ENCODE results near the gene SLAMF9.

Gene SLAMF9

DNA sequence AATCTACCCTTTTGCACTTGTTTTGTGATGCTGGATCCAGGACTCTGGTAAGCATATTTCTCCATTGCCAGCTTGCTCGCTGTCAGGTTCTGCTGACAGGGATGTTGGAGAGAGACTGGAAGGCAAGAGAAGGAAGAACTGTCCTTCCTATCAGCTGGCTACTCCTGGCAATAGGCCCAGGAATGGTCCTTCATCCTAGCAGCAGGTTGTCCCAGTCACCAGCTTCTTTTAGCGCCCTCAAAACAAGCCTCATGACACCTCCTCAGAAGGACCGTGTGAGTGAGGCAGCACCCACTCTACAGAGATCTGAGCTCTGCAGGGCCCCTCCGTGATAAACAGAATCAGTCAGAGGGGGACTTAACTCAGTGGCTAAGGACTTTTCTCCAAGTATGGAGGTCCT, 33.1 kb upstream of the SLAMF9 start:
- Histone ChIP-seq H3K9me3 (ENCODE audit: control insufficient read depth in 2 of 2, low read length in 2 of 2) (no peaks in the 10 kb centered on the region), H3K4me1 (ENCODE audit: control insufficient read depth, insufficient read depth, low read length) (no peaks in the 10 kb centered on the region), H3K4me3 (ENCODE audit: low read length in 2 of 2) (no peak overlapping the region), H3K36me3 (ENCODE audit: control insufficient read depth in 2 of 2, insufficient read depth in 2 of 2, low read length in 2 of 2) (no peaks in the 10 kb centered on the region), H3K9ac (ENCODE audit: low read length in 2 of 2) (no peak overlapping the region), H3K27me3 (ENCODE audit: control insufficient read depth in 1 of 2, insufficient read depth in 2 of 2, low read length in 2 of 2) (peaks cover 3 to 5% of the 10 kb centered on the region in 2 donors), H3K27ac (ENCODE audit: low read length) (no peak overlapping the region)

GRCh38 chr1:159986531-159986930, 32.5 kb upstream of the SLAMF9 start:
- H3K27ac ChIP-seq (ENCODE audit: low read length): no peak overlapping the region
- H3K4me3 ChIP-seq (ENCODE audit: low read length in 2 of 2): no peak overlapping the region
- H3K36me3 ChIP-seq (ENCODE audit: control insufficient read depth in 2 of 2, insufficient read depth in 2 of 2, low read length in 2 of 2): no peaks in the 10 kb centered on the region
- H3K27me3 ChIP-seq (ENCODE audit: control insufficient read depth in 1 of 2, insufficient read depth in 2 of 2, low read length in 2 of 2): peaks cover 3 to 5% of the 10 kb centered on the region in 2 donors
- no peaks in the 10 kb centered on the region for H3K9me3 ChIP-seq (ENCODE audit: control insufficient read depth in 2 of 2, low read length in 2 of 2)
- no peaks in the 10 kb centered on the region for H3K4me1 ChIP-seq (ENCODE audit: control insufficient read depth, insufficient read depth, low read length)
- H3K9ac ChIP-seq (ENCODE audit: low read length in 2 of 2): no peak overlapping the region

DNA sequence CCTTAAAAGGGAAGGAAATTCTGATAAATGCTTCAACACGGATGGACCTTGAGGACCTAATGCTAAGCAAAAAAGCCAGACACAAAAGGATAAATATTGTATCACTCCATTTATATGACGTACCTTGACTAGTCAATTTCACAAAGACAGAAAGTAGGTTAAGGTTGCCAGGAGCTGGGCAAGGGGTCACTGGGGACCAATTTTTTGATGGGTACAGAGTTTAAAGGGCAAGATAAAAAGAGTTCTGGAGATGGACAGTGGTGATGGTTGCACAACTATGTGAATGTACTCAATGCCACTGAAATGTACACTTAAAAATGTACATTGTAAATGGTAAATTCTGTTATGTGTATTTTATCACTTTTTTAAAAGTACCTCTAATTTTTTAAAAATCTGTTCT, 32.1 kb upstream of the SLAMF9 start:
- no peak overlapping the region for H3K4me3 ChIP-seq (ENCODE audit: low read length in 2 of 2)

GRCh38 chr1:159985473-159985872, 31.4 kb upstream of the SLAMF9 start:
- no peaks in the 10 kb centered on the region for H3K36me3 ChIP-seq (ENCODE audit: control insufficient read depth in 2 of 2, insufficient read depth in 2 of 2, low read length in 2 of 2)
- H3K27ac ChIP-seq (ENCODE audit: low read length): no peak overlapping the region
- H3K4me1 ChIP-seq (ENCODE audit: control insufficient read depth, insufficient read depth, low read length): no peaks in the 10 kb centered on the region
- H3K9ac ChIP-seq (ENCODE audit: low read length in 2 of 2): no peak overlapping the region
- peaks cover 3 to 5% of the 10 kb centered on the region in 2 donors for H3K27me3 ChIP-seq (ENCODE audit: control insufficient read depth in 1 of 2, insufficient read depth in 2 of 2, low read length in 2 of 2)
- H3K4me3 ChIP-seq (ENCODE audit: low read length in 2 of 2): no peak overlapping the region
- no peaks in the 10 kb centered on the region for H3K9me3 ChIP-seq (ENCODE audit: control insufficient read depth in 2 of 2, low read length in 2 of 2)

More for the DNA sequence above, 32.1 kb upstream of the SLAMF9 start:
- Histone ChIP-seq H3K9me3 (ENCODE audit: control insufficient read depth in 2 of 2, low read length in 2 of 2) (no peaks in the 10 kb centered on the region), H3K9ac (ENCODE audit: low read length in 2 of 2) (no peak overlapping the region), H3K36me3 (ENCODE audit: control insufficient read depth in 2 of 2, insufficient read depth in 2 of 2, low read length in 2 of 2) (no peaks in the 10 kb centered on the region), H3K27me3 (ENCODE audit: control insufficient read depth in 1 of 2, insufficient read depth in 2 of 2, low read length in 2 of 2) (peaks cover 3 to 5% of the 10 kb centered on the region in 2 donors), H3K4me1 (ENCODE audit: control insufficient read depth, insufficient read depth, low read length) (no peaks in the 10 kb centered on the region), H3K27ac (ENCODE audit: low read length) (no peak overlapping the region)

DNA sequence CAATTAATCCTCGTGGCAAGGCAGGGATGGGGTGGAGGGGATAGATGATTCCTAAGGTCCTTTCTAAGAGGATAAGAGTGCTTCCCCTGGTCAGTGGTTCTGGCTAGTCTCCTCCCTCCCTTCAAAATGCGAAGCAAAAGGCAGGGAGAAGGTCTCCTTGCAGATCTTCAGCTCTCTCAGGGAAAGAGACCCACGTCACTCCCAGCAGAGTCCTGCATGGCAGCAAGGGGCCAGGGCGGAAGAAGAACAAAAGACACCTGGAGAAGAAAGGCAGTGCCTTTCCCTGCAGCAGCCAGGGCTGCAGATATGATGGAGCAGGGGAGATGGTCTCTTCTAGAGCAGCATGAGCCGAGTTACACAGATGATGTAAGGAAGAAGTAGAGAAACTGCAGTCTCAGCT, 29.6 kb upstream of the SLAMF9 start:
- peaks cover 2% of the 10 kb centered on the region for H3K4me1 ChIP-seq (ENCODE audit: control insufficient read depth, insufficient read depth, low read length)
- H3K4me3 ChIP-seq (ENCODE audit: low read length in 2 of 2): no peak overlapping the region
- no peaks in the 10 kb centered on the region for H3K36me3 ChIP-seq (ENCODE audit: control insufficient read depth in 2 of 2, insufficient read depth in 2 of 2, low read length in 2 of 2)
- H3K27ac ChIP-seq (ENCODE audit: low read length): no peak overlapping the region
- H3K9ac ChIP-seq (ENCODE audit: low read length in 2 of 2): no peak overlapping the region
- H3K9me3 ChIP-seq (ENCODE audit: control insufficient read depth in 2 of 2, low read length in 2 of 2): no peaks in the 10 kb centered on the region
- peaks cover 3 to 5% of the 10 kb centered on the region in 2 donors for H3K27me3 ChIP-seq (ENCODE audit: control insufficient read depth in 1 of 2, insufficient read depth in 2 of 2, low read length in 2 of 2)

GRCh38 chr1:159982280-159982679, 28.2 kb upstream of the SLAMF9 start:
- peaks cover 2% of the 10 kb centered on the region for H3K4me1 ChIP-seq (ENCODE audit: control insufficient read depth, insufficient read depth, low read length)
- no peak overlapping the region for H3K9ac ChIP-seq (ENCODE audit: low read length in 2 of 2)
- H3K9me3 ChIP-seq (ENCODE audit: control insufficient read depth in 2 of 2, low read length in 2 of 2): no peaks in the 10 kb centered on the region
- H3K36me3 ChIP-seq (ENCODE audit: control insufficient read depth in 2 of 2, insufficient read depth in 2 of 2, low read length in 2 of 2): no peaks in the 10 kb centered on the region
- H3K27me3 ChIP-seq (ENCODE audit: control insufficient read depth in 1 of 2, insufficient read depth in 2 of 2, low read length in 2 of 2): peaks cover 0 to 3% of the 10 kb centered on the region in 2 donors
- H3K4me3 ChIP-seq (ENCODE audit: low read length in 2 of 2): no peak overlapping the region
- H3K27ac ChIP-seq (ENCODE audit: low read length): no peak overlapping the region

DNA sequence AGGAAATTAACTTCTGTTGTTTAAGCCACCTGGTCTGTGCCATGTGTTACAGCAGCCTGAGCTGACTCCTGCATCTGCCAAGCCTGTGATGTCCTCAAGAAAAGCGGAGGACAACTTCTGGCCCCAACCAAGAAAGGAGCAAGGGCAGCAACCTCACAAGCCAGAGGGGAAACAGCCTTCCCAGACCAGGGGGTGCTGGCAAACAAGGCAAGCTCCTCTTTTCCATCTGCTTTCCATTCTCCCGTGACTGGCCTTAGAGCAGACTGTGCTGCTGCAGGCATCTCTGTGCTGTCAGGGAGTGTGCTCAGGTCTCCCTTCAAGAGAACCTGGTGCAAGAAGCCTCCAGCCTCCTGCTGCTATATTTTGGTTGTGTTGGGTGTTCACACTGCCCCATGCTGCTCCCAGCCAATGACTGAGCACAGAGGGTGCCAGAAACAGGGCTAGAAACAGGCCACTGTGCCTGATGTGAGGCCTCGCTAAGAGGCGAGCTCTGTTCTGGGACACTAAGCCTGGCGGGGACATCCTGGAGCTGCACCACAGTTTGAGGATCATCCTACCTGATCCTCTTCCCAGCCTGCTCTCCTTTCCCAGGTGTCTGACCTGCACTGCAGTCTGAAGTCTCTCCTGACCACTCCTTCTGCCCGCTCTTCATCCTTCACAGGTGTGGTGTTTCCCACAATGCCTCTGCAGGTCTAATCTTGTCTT, 27.5 kb upstream of the SLAMF9 start:
- Histone ChIP-seq H3K9me3 (ENCODE audit: control insufficient read depth in 2 of 2, low read length in 2 of 2) (no peaks in the 10 kb centered on the region), H3K27ac (ENCODE audit: low read length) (no peak overlapping the region), H3K4me1 (ENCODE audit: control insufficient read depth, insufficient read depth, low read length) (peaks cover 2% of the 10 kb centered on the region), H3K36me3 (ENCODE audit: control insufficient read depth in 2 of 2, insufficient read depth in 2 of 2, low read length in 2 of 2) (no peaks in the 10 kb centered on the region), H3K4me3 (ENCODE audit: low read length in 2 of 2) (no peak overlapping the region), H3K27me3 (ENCODE audit: control insufficient read depth in 1 of 2, insufficient read depth in 2 of 2, low read length in 2 of 2) (peaks cover 0 to 3% of the 10 kb centered on the region in 2 donors), H3K9ac (ENCODE audit: low read length in 2 of 2) (no peak overlapping the region)

DNA sequence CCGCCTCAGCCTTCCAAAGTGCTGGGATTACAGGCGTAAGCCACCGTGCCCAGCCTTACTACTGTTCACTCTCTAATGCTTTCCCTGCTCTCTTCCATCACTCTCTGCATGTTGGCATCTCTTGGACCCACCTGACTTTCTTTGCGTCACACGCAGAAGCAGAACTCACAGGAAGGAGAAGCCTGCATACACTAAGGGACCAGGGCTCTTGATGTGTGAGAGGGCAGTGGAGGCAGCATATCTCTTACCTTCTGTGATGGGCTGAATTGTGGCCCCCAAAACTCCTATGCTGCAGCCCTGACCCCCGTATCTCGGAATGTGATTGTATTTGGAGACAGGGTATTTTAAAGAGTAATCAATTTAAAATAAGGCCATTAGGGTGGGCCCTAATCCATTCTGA, 26.7 kb upstream of the SLAMF9 start:
- Histone ChIP-seq H3K9ac (ENCODE audit: low read length in 2 of 2) (no peak overlapping the region), H3K4me3 (ENCODE audit: low read length in 2 of 2) (no peak overlapping the region), H3K27ac (ENCODE audit: low read length) (no peak overlapping the region), H3K4me1 (ENCODE audit: control insufficient read depth, insufficient read depth, low read length) (peaks cover 2% of the 10 kb centered on the region), H3K9me3 (ENCODE audit: control insufficient read depth in 2 of 2, low read length in 2 of 2) (no peaks in the 10 kb centered on the region), H3K36me3 (ENCODE audit: control insufficient read depth in 2 of 2, insufficient read depth in 2 of 2, low read length in 2 of 2) (no peaks in the 10 kb centered on the region), H3K27me3 (ENCODE audit: control insufficient read depth in 1 of 2, insufficient read depth in 2 of 2, low read length in 2 of 2) (peaks cover 0 to 3% of the 10 kb centered on the region in 2 donors)

- H3K9me3 ChIP-seq (ENCODE audit: control insufficient read depth in 2 of 2, low read length in 2 of 2): no peaks in the 10 kb centered on the region
- H3K36me3 ChIP-seq (ENCODE audit: control insufficient read depth in 2 of 2, insufficient read depth in 2 of 2, low read length in 2 of 2): no peaks in the 10 kb centered on the region
- H3K4me3 ChIP-seq (ENCODE audit: low read length in 2 of 2): no peak overlapping the region
These were observed 26.0 kb upstream of the SLAMF9 start for GRCh38 chr1:159980076-159980475.

GRCh38 chr1:159979257-159979656, 25.2 kb upstream of the SLAMF9 start:
- no peaks in the 10 kb centered on the region for H3K9me3 ChIP-seq (ENCODE audit: control insufficient read depth in 2 of 2, low read length in 2 of 2)
- H3K4me1 ChIP-seq (ENCODE audit: control insufficient read depth, insufficient read depth, low read length): peaks cover 2% of the 10 kb centered on the region
- H3K27me3 ChIP-seq (ENCODE audit: control insufficient read depth in 1 of 2, insufficient read depth in 2 of 2, low read length in 2 of 2): peaks cover 0 to 3% of the 10 kb centered on the region in 2 donors
- no peak overlapping the region for H3K27ac ChIP-seq (ENCODE audit: low read length)
- no peak overlapping the region for H3K4me3 ChIP-seq (ENCODE audit: low read length in 2 of 2)
- no peak overlapping the region for H3K9ac ChIP-seq (ENCODE audit: low read length in 2 of 2)
- H3K36me3 ChIP-seq (ENCODE audit: control insufficient read depth in 2 of 2, insufficient read depth in 2 of 2, low read length in 2 of 2): no peaks in the 10 kb centered on the region

More at GRCh38 chr1:159980076-159980475, 26.0 kb upstream of the SLAMF9 start:
- Histone ChIP-seq H3K4me1 (ENCODE audit: control insufficient read depth, insufficient read depth, low read length) (peaks cover 2% of the 10 kb centered on the region), H3K9ac (ENCODE audit: low read length in 2 of 2) (no peak overlapping the region), H3K27ac (ENCODE audit: low read length) (no peak overlapping the region), H3K27me3 (ENCODE audit: control insufficient read depth in 1 of 2, insufficient read depth in 2 of 2, low read length in 2 of 2) (peaks cover 0 to 3% of the 10 kb centered on the region in 2 donors)

- Histone ChIP-seq H3K36me3 (ENCODE audit: control insufficient read depth in 2 of 2, insufficient read depth in 2 of 2, low read length in 2 of 2) (no peaks in the 10 kb centered on the region), H3K9ac (ENCODE audit: low read length in 2 of 2) (no peak overlapping the region), H3K9me3 (ENCODE audit: control insufficient read depth in 2 of 2, low read length in 2 of 2) (no peaks in the 10 kb centered on the region), H3K27ac (ENCODE audit: low read length) (no peak overlapping the region), H3K27me3 (ENCODE audit: control insufficient read depth in 1 of 2, insufficient read depth in 2 of 2, low read length in 2 of 2) (no peaks in the 10 kb centered on the region), H3K4me3 (ENCODE audit: low read length in 2 of 2) (no peak overlapping the region), H3K4me1 (ENCODE audit: control insufficient read depth, insufficient read depth, low read length) (peaks cover 2% of the 10 kb centered on the region)
These were observed 24.0 kb upstream of the SLAMF9 start for GRCh38 chr1:159978107-159978398.

All from stomach smooth muscle (tissue), 2 donors.